ENCODE results near the gene RBP5.

- TF ChIP-seq SPI1 (IDR thresholded peaks at IDR 0.05; ENCODE audit: low read depth, low read length) (no peak), POLR2A (IDR thresholded peaks at IDR 0.05; ENCODE audit: low read depth, low read length) (no peak), TAF1 (IDR thresholded peaks at IDR 0.05; ENCODE audit: low read depth, low read length) (no peak), POLR2AphosphoS5 (IDR thresholded peaks at IDR 0.05; ENCODE audit: low read depth, low read length) (no peak)
These were observed 27.0 kb downstream of the RBP5 start for GRCh38 chr12:7101694-7102131.
